B cell (primary cell): ENCODE measurements around the gene CDC25C.

ENCODE experiments used
- CTCF ChIP-seq: fragments of 200-600 bp; IDR thresholded peaks from one replicate; pipeline ENCODE4 v1.8.0; 2022; ENCODE audit warnings: antibody characterized with exemption, mild to moderate bottlenecking
- EZH2 ChIP-seq: IDR thresholded peaks from 2 replicates; pipeline ENCODE4 v1.6.1; 2012; ENCODE audit warnings: borderline replicate concordance, low read depth, mild to moderate bottlenecking, moderate library complexity, low read length; ENCODE audit not compliant: insufficient read depth, poor library complexity, severe bottlenecking

GRCh38 chr5:138257583-138257982 is 74.0 kb downstream of the CDC25C start:
- TF ChIP-seq CTCF (no peak), EZH2 (no peak)
